Measurements from ENCODE around the gene LYZL1.
"Not testable (repeated sequence)": the region's sequence is repeated elsewhere in the genome, so short reads cannot be mapped to it uniquely, and the experiment has no call there.

The LYZL1 gene

GRCh38 chr10:29332061-29332760 is 43.3 kb downstream of the LYZL1 start:
- no peak for DNase-seq (ENCODE audit: low read depth)

- DNase-seq (ENCODE audit: low read depth) = no peak
Observed at GRCh38 chr10:29332761-29333148, 43.9 kb downstream of the LYZL1 start.

DNA sequence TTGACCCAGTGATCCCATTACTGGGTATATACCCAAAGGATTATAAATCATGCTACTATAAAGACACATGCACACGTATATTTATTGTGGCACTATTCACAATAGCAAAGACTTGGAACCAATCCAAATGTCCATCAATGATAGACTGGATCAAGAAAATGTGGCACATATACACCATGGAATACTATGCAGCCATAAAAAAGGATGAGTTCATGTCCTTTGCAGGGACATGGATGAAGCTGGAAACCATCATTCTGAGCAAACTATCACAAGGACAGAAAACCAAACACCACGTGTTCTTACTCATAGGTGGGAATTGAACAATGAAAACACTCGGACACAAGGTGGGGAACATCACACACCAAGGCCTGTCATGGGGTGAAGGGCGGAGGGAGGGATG is 48.7 kb downstream of the LYZL1 start:
- DNase-seq (ENCODE audit: low read depth) = not testable (repeated sequence)

DNA sequence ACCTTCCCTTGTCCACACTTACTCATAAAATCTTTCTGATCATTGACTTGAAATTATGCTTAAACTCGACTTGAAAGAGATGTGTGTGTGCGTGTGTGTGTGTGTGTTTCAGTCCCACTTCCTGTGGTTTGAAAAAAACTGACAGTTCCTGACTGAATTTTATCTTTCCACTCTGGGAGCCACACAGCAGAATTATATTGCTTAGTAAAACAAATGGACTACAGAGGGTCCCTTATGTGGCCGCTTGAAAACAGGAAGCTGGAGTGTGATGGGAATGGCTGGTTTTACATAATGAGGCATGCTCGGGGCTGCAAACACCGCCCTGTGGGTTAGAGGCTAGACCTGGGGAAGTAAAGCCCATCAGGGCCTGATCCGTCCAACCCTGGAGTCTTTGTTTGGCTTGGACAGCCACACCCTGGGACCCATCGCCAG is 54.8 kb downstream of the LYZL1 start:
- DNase-seq (ENCODE audit: low read depth) = no peak

GRCh38 chr10:29344073-29344820 is 55.4 kb downstream of the LYZL1 start:
- no peak for DNase-seq (ENCODE audit: low read depth)

- no peak for DNase-seq (ENCODE audit: low read depth)
Observed at GRCh38 chr10:29345144-29345909, 56.5 kb downstream of the LYZL1 start.

GRCh38 chr10:29345910-29346209 is 57.0 kb downstream of the LYZL1 start:
- no peak for DNase-seq (ENCODE audit: low read depth)

GRCh38 chr10:29346296-29347001 is 57.6 kb downstream of the LYZL1 start:
- no peak for DNase-seq (ENCODE audit: low read depth)

DNA sequence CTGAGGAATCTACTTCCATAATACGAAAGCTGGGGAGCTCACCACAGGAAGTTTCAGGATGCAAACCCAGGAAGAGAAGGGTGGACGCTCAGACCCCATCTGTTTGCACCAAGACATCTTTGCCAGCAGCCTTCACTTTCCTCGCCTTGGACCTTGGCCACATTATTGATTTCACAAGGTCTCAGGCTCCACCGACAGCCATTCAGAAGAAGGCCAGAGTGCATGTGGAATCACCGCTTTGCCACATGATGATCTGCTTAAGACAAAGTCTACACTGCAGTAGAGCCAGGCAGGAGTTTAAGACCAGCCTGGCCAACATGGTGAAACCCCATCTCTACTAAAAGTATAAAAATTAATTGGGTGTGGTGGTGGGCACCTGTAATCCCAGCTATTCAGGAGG is 60.0 kb downstream of the LYZL1 start:
- no peak for DNase-seq (ENCODE audit: low read depth)

GRCh38 chr10:29353305-29353704 is 64.4 kb downstream of the LYZL1 start:
- no peak for DNase-seq (ENCODE audit: low read depth)

DNA sequence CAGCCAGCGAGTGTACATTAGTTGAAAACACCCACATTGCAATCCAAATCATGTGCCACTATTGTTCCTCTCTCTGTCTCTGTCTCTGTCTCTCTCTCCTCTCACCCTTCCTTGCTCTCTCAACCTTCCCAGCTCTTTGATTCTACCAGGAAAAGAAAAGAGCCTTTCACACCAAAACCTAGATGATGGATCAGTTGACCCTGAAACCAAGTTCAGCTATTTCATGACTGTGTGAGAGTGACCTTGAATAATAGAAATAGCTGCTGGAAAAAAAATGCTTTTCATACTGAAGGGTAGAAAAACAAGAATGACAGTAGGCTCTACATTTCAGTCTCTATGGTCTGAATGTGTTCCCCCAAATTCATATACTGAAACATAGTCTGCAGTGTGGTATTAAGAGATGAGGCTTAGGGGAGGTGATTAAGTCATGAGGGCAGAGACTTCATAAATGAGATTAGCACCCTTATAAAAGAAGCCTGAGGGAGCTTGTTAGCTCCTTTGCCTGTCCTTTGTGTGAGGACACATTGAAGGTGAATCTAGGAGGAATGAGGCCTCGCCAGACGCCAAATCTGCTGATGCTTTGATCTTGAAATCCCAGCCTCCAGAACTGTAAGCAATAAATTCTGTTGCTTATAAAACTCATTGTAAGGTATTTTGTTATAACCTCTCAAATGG is 65.2 kb downstream of the LYZL1 start:
- DNase-seq (ENCODE audit: low read depth) = no peak

- DNase-seq (ENCODE audit: low read depth) = no peak
Observed at GRCh38 chr10:29355411-29355991, 66.6 kb downstream of the LYZL1 start.

- DNase-seq (ENCODE audit: low read depth) = no peak
Observed at GRCh38 chr10:29356931-29357330, 68.1 kb downstream of the LYZL1 start.

- DNase-seq (ENCODE audit: low read depth) = no peak
Observed at GRCh38 chr10:29358010-29358616, 69.2 kb downstream of the LYZL1 start.

DNA sequence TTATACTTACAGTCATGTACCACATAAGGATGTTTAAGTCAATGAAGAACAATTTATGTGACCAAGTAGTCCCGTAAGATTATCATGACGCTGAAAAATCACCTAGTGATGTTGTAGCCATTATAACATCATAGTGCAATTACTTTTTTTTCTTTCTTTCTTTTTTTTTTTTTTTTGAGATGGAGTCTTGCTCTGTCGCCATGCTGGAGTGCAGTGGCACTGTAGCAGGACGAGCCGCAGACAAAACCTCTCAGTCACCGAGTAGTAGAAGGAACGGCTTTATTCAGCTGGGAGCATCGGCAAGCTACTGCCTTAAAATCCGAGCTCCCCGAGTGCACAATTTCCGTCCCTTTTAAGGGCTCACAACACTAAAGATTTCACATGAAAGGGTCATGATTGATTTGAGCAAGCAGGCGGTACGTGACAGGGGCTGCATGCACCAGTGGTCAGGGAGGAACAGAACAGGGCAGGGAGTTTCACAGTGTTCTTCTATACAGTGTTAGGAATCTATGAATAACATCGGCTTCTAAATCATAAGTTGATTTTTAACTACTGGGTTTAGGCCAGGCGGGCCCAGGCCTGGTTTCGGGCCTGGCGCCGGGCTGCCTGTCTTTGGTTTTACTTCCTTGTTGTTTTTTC is 71.5 kb downstream of the LYZL1 start:
- not testable (repeated sequence) for DNase-seq (ENCODE audit: low read depth)

Data from GM04504 (cell line).